GM12892 (cell line): ENCODE data around the gene ZC3H8.

Experiments used
- POLR2A ChIP-seq: IDR thresholded peaks from 2 replicates; pipeline ENCODE4 v1.6.1; 2011; ENCODE audit warnings: low read depth, low read length, control low read depth
- POLR2AphosphoS5 ChIP-seq: IDR thresholded peaks from 2 replicates; pipeline ENCODE4 v1.6.1; 2011; ENCODE audit warnings: low read depth, low read length, control low read depth
- TAF1 ChIP-seq: IDR thresholded peaks from 2 replicates; pipeline ENCODE4 v1.6.1; 2011; ENCODE audit warnings: low read depth, mild to moderate bottlenecking, control low read depth, low read length, borderline replicate concordance

- TF ChIP-seq POLR2AphosphoS5 (no peak), POLR2A (no peak), TAF1 (no peak)
These were observed 18.5 kb upstream of the ZC3H8 start for GRCh38 chr2:112273349-112273748.
